Mesenteric fat pad (tissue), 1 donor: ENCODE measurements around the gene STARD13. TPM values are rescaled to one million over a fixed set of nuclear protein-coding genes. Genes with fewer than 3 reads are reported as not detected.
"Not testable (repeated sequence)": the region's sequence is repeated elsewhere in the genome, so short reads cannot be mapped to it uniquely, and the experiment has no call there.

Experiments
- DNase-seq: peaks from one replicate; pipeline ENCODE4 v3.0.0-alpha.2; 2020; ENCODE audit warnings: low spot score
- total RNA-seq: library from RNA; stranded (reverse); fragmentation: NEBNext Ultra II Directional; extraction: Animal tissue kit (Norgen Biotek cat#: 25700); gene quantifications from one replicate; pipeline ENCODE4 v1.2.1, GENCODE V29; 2021
- donor health status: DM: yes; HTN: yes; CAD: no.

Gene STARD13
- total RNA-seq, 1 donor from 2014 or later, result 59.2 TPM

GRCh38 chr13:33181264-33181663, 104.3 kb downstream of the STARD13 start:
- DNase-seq, result no peak

DNA sequence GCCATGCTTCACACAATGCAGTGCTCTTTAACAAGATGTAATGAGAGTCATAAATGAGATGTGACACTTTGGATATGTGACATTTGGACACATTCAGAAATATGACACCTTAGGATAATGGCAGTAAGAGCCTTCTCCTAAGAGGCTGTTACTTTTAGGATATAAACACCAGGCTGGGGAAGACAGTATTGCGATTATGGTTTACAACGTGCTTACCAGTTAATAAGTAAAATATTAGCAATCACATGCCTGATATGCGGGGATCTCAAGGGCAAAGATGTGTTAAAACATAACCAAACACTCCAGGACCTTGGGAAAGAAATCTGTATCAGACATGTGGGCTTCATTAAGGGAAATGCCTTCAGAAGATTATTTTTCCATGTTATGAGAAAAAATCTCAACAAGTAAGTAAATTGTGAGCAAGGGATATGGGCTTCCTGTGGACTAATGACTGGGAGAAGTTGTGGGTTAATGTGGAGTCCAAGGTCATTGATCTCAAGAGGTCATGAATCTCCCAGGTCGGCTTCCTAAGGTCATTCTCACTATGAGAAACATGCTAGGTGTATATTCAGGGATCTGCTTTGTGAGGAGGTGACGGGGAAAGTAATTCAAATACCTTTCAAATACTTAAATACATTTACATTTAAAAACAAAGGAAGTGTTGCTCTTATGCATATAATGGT, 105.3 kb downstream of the STARD13 start:
- DNase-seq, result no peak

- DNase-seq, result no peak
Observed at GRCh38 chr13:33179463-33179862, 106.1 kb downstream of the STARD13 start.

GRCh38 chr13:33178209-33178840, 107.2 kb downstream of the STARD13 start:
- DNase-seq, result no peak

DNA sequence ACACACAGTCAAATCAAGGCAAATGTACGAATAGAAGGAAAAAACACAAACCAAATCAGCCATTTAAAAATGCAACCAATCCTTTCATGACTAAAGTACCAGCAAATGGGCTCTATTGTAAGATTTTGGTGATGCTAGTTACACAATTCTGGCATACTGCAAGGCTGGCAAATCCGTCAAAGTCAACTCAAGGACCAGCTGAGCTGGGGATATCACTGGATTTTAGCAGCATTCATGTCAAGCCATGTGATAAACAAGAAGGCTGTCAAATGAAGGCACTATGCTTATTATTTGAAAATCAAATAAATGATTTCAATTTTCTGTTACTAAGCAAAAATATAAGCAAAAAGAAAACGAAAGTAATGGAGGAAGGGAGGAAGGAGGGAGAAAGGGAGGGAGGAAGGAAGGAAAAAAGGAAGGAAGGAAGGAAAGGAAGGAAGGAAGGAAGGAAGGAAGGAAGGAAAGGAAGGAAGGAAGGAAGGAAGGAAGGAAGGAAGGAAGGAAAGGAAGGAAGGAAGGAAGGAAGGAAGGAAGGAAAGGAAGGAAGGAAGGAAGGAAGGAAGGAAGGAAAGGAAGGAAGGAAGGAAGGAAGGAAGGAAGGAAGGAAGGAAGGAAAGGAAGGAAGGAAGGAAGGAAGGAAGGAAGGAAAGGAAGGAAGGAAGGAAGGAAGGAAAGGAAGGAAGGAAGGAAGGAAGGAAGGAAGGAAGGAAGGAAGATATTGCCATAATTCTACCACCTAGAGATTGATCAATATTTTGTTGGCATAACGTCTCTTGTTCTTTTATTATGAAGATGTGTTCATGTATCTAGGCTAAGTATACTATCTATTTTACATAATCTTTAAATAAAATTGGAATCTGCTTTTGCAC, 108.0 kb downstream of the STARD13 start:
- DNase-seq, result not testable (repeated sequence)

DNA sequence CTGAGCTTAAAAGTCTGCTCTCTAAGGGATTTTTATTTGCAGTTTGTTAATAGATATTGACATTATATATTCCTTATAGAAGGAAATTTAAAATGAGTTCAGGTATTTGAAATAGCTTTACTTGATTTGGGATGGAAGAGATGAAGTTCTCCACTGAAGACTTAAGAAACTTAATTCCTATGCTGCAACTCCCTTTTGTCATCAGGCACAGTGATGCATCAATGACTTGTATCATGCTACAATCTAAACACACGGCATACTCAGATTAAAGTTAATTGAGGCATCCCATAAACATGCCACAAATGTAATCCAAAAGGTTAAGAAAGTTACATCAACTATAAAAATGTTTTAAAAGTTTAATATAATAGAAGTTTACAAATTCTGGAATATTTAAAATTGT, 109.0 kb downstream of the STARD13 start:
- DNase-seq, result no peak

DNA sequence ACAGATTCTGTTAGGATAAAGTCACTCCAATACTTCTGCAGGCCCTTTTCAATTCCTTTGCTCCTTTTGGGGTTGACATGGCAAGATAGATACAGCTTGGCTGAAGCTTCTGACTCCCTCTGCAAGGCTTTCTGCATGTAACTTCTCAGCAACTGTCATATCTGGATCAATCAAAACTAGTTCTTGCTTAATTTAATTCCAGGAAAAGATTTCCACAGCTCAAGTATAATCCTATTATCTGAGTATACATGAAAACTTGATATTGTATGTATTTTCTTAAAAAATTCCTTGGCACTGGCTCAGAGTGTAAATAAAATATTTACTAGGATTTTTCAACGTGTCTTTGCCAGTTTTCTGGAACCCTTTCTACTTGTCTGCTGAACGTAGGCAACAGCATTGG, 109.6 kb downstream of the STARD13 start:
- no peak for DNase-seq

DNA sequence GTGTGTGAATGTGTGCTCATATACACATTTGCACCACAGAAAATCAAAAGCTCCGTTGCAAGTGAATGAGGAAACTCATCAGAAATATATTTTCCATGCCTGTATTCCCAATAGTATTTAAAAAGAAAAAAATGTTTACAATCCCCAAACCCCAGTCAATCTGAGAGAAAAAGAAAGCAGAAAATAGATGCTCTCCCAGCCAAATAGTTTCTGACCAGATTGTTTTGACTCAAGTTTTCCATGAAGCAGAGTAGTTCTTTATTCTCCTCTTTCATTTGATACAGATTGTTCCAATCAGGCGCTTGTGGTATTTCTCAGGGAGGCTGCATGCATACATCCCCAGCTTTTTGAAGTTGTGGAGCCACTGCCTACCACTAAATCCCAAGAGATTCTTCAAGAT, 110.6 kb downstream of the STARD13 start:
- DNase-seq, result no peak

DNA sequence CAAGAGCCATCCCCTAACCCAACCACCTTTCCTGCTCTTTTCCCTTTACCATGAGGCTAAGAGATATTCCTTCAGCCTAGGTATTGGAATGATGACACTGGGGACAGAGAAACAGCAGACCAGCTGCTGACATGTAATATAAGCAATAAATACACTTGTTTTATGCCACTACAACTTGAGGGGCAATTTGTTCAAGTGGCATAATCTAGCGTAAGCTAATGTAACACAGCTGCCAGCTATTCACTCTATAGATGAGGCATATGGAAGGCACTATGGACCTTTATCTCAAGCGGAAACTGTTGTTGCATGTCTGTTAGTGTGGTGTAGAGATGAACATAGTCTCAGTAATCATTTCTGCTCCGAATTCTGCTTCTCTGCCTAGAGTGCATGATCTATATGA, 111.1 kb downstream of the STARD13 start:
- no peak for DNase-seq

DNA sequence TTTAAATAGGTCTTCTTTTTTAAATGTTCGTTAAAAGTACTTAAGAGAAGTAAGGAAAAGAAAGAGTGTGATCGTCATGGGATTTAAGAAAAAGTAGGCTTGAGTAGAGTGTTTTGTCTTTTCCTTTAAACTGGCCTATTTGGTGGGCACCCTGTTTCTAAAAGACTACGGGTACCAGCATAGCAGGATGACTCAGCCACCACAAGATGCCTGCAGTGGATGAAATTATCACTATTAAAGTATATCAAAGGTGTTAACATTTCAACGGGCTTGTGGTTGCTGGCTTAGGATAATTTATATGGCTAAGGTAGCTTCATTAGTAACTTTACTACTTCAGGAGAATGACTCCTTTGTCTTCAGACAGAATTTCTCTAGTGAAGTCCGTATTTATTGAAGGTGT, 112.6 kb downstream of the STARD13 start:
- no peak for DNase-seq

DNA sequence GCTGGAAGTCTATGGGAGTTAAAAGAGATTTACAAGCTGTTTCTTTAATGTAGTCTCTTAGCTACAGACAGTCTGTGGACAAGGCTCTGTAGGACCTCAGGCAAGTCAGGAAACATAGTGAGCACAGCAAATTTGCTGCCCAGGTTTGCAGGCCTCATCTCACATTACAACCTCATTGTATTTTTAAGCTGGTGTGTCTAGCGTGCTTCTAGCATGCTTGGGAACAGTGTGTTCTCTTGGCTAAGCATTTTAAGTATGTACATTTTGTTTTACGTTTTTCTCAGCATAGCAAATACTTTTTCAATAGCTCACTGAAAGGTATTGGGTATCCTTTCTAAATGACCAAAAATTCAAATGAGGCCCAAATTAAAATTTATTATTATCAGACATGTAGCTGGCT, 113.2 kb downstream of the STARD13 start:
- DNase-seq, result no peak

DNA sequence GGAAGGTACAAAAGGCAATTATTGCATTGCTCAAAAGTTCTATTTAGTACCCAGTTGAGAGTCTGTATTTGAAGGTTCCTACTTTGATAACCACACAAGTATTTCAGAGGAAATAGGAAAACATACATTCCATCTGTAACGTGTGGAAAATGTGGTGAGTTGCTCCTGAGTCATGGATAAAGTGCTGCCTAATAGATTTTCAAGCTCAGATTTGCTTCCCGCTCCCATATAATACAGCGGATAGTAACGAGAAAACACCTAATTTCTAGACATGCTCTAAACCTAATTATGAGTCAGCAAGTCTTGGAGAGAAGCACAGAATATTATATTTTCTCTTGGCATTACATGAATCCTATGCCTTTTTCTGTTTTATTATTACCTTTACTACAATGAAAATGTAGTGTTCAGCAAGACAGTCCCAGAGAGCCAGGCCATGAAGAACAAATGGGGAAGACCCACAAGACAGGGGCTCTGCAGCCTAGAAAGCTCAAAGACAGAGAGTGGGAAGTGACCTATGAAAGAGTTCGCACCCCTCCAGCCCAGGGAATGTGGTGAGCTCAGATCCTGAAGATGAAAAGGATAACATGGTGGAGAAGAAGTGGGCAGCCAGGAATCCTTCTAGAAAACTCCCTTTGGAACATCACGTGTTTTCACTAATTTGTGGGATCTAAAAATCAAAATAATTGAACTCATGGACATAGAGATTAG, 116.1 kb downstream of the STARD13 start:
- no peak for DNase-seq

- DNase-seq, result no peak
Observed at GRCh38 chr13:33168321-33168960, 117.1 kb downstream of the STARD13 start.

- no peak for DNase-seq
Observed at GRCh38 chr13:33167491-33167890, 118.1 kb downstream of the STARD13 start.

DNA sequence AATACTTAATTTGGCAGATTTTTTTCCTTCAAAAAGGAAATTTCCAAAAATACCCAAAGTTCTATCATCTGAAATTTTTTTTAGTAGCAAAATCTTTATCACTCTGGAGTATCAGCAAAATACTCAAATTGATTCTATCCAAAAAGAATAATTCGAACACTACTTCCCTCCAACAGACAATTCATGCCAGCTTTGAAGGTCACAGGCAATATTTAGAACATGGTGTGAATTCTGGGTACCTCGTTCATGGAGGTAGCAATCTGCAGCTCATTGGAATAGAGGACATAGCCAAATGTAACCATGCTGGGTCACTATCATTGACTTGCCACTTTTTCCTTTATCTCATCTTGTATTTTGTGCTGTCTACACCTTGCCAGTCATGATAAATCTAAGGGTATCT, 119.8 kb downstream of the STARD13 start:
- no peak for DNase-seq

DNA sequence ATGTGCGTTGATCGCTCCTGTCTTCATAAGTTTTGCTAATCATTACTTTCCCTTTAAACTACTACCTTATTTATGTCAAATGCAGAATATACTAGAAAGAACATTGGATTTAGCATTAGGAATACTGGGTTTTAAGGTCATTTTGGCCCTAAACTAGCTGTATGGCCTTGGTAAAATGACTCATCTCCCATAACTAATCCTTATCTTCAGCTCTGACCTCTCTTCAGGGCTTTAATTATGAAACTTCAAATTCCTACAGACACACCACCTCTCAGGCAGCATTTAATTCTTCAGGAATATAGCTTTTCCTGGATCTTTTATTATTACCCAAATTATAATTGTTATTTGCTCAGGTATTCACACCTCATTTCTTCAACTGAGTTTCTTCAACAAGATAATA, 121.2 kb downstream of the STARD13 start:
- DNase-seq, result no peak

DNA sequence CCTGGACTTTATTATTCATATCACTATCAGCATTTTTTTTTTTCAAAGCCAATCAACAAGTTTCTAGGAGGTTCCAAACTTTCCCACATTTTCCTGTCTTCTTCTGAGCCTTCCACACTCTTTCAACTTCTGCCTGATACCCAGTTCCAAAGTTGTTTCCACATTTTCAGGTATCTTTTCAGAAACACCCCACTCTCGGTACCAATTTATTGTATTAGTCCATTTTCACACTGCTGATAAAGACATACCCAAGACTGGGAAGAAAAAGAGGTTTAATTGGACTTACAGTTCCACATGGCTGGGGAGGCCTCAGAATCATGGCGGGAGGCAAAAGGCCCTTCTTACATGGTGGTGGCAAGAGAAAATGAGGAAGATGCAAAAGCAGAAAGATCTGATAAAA, 122.8 kb downstream of the STARD13 start:
- DNase-seq, result not testable (repeated sequence)

- DNase-seq, result no peak
Observed at GRCh38 chr13:33158816-33159215, 126.7 kb downstream of the STARD13 start.

- no peak for DNase-seq
Observed at GRCh38 chr13:33158271-33158670, 127.3 kb downstream of the STARD13 start.

DNA sequence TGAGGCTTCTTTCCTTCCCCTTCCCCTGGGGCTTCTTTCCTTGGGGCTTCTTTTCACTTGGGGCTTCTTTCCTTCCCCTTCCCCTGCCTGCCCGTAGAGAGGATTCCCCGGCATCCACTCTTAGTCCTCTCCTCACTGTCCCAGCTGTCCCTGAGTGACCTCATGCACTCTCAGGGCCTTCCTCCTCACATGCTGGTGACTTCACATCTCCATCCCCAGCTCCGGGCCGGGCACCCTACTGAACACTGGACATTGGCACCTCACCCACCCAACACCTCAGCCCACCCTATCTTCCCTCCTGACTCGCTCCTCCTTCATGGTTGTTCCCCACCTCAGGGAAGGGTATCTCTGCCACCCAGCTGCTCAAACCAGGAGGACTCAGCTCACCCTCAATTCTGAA, 130.6 kb downstream of the STARD13 start:
- DNase-seq, result no peak
